WTC11 (cell line): Measurements from ENCODE around the gene P2RX3. TPM values are rescaled to one million over a fixed set of nuclear protein-coding genes. Genes with fewer than 3 reads are reported as not detected.

ENCODE experiments used
- ATAC-seq: fragments of 200-7000 bp; cut with Tn5 transposase; 2 replicates; pipeline ENCODE4 v1.10.0; 2021; ENCODE audit warnings: mild to moderate bottlenecking, moderate library complexity
- CTCF ChIA-PET: fragments of 300-600 bp; sonication (Branson Sonifier 250); formaldehyde crosslinking; loops from one replicate; lab custom pipeline; 2021; ENCODE audit warnings: antibody characterized with exemption; lab: Charles Lee
- POLR2A ChIA-PET: fragments of 350-600 bp; sonication (Branson Sonifier 250); formaldehyde crosslinking; loops from one replicate; lab custom pipeline; 2021; ENCODE audit warnings: antibody characterized with exemption; lab: Charles Lee
- DNase-seq: peaks from one replicate; pipeline ENCODE4 v3.0.0; 2021; ENCODE audit warnings: low spot score
- H3K27ac Mint-ChIP-seq: 2 replicates; pipeline ENCODE4 v1.8.0; 2021; ENCODE audit warnings: mixed read lengths
- H3K27me3 Mint-ChIP-seq: 2 replicates; pipeline ENCODE4 v1.8.0; 2021; ENCODE audit warnings: low read depth, mild to moderate bottlenecking, moderate library complexity, mixed read lengths
- H3K36me3 Mint-ChIP-seq: 2 replicates; pipeline ENCODE4 v1.8.0; 2021; ENCODE audit warnings: mixed read lengths
- H3K4me1 Mint-ChIP-seq: 2 replicates; pipeline ENCODE4 v1.8.0; 2022; ENCODE audit warnings: mixed read lengths
- H3K4me3 Mint-ChIP-seq: 2 replicates; pipeline ENCODE4 v1.8.0; 2021; ENCODE audit warnings: mild to moderate bottlenecking, moderate library complexity, mixed read lengths
- H3K9me3 Mint-ChIP-seq: 2 replicates; pipeline ENCODE4 v1.8.0; 2021; ENCODE audit warnings: mixed read lengths
- ATF1 ChIP-seq: sonication (generic); formaldehyde crosslinking; IDR thresholded peaks from 2 replicates; pipeline ENCODE4 v1.8.1; 2023; ENCODE audit warnings: mild to moderate bottlenecking, moderate library complexity, missing genetic modification reagents
- CBFB ChIP-seq: sonication (generic); formaldehyde crosslinking; IDR thresholded peaks from 2 replicates; pipeline ENCODE4 v1.8.1; 2022; ENCODE audit warnings: mild to moderate bottlenecking, low read depth, missing genetic modification reagents
- CREB1 ChIP-seq: sonication (generic); formaldehyde crosslinking; IDR thresholded peaks from 2 replicates; pipeline ENCODE4 v1.8.0; 2023; ENCODE audit warnings: mild to moderate bottlenecking, missing genetic modification reagents
- FOXK1 ChIP-seq: sonication (generic); formaldehyde crosslinking; IDR thresholded peaks from 2 replicates; pipeline ENCODE4 v1.8.0; 2022; ENCODE audit warnings: mild to moderate bottlenecking, moderate library complexity, missing genetic modification reagents
- GRHL2 ChIP-seq: fragments of 250-450 bp; sonication (Bioruptor Pico); IDR thresholded peaks from 2 replicates; pipeline ENCODE4 v1.8.0; 2022; ENCODE audit warnings: mild to moderate bottlenecking, moderate library complexity; ENCODE audit not compliant: insufficient replicate concordance, severe bottlenecking
- NFATC4 ChIP-seq: fragments of 250-450 bp; sonication (Bioruptor Pico); IDR thresholded peaks from 2 replicates; pipeline ENCODE4 v1.9.0; 2021; ENCODE audit warnings: mild to moderate bottlenecking
- NR1H2 ChIP-seq: sonication (generic); formaldehyde crosslinking; IDR thresholded peaks from 2 replicates; pipeline ENCODE4 v1.9.0; 2021; ENCODE audit warnings: mild to moderate bottlenecking, moderate library complexity, missing genetic modification reagents
- NR3C1 ChIP-seq: sonication (generic); formaldehyde crosslinking; conservative IDR thresholded peaks from 2 replicates; pipeline ENCODE4 v1.8.1; 2023; ENCODE audit warnings: low read depth, mild to moderate bottlenecking, missing genetic modification reagents
- PRRX2 ChIP-seq: fragments of 250-450 bp; sonication (Bioruptor Pico); IDR thresholded peaks from 2 replicates; pipeline ENCODE4 v1.8.0; 2021; ENCODE audit warnings: mild to moderate bottlenecking
- SMAD3 ChIP-seq: sonication (generic); formaldehyde crosslinking; IDR thresholded peaks from 2 replicates; pipeline ENCODE4 v1.8.0; 2022; ENCODE audit warnings: missing genetic modification reagents, mild to moderate bottlenecking, borderline replicate concordance
- SMAD4 ChIP-seq: sonication (generic); formaldehyde crosslinking; IDR thresholded peaks from 2 replicates; pipeline ENCODE4 v1.8.0; 2022; ENCODE audit warnings: mild to moderate bottlenecking, missing genetic modification reagents
- SP1 ChIP-seq: sonication (generic); formaldehyde crosslinking; conservative IDR thresholded peaks from 2 replicates; pipeline ENCODE4 v1.8.1; 2022; ENCODE audit warnings: missing genetic modification reagents
- TEAD4 ChIP-seq: sonication (generic); formaldehyde crosslinking; IDR thresholded peaks from 2 replicates; pipeline ENCODE4 v1.8.0; 2022; ENCODE audit warnings: mild to moderate bottlenecking, missing genetic modification reagents
- ZNF138 ChIP-seq: sonication (generic); formaldehyde crosslinking; conservative IDR thresholded peaks from 2 replicates; pipeline ENCODE4 v1.8.1; 2022; ENCODE audit warnings: mild to moderate bottlenecking, moderate library complexity, missing genetic modification reagents
- ZNF219 ChIP-seq: sonication (generic); formaldehyde crosslinking; IDR thresholded peaks from 2 replicates; pipeline ENCODE4 v1.8.0; 2023; ENCODE audit warnings: missing genetic modification reagents, mild to moderate bottlenecking, borderline replicate concordance
- ZNF317 ChIP-seq: sonication (generic); formaldehyde crosslinking; IDR thresholded peaks from 2 replicates; pipeline ENCODE4 v1.8.1; 2023; ENCODE audit warnings: low read depth, mild to moderate bottlenecking, moderate library complexity, missing genetic modification reagents, borderline replicate concordance
- ZNF396 ChIP-seq: fragments of 250-450 bp; sonication (Bioruptor Pico); IDR thresholded peaks from 2 replicates; pipeline ENCODE4 v1.8.0; 2021; ENCODE audit warnings: mild to moderate bottlenecking, moderate library complexity, borderline replicate concordance
- ZNF416 ChIP-seq: fragments of 250-450 bp; sonication (Bioruptor Pico); IDR thresholded peaks from 2 replicates; pipeline ENCODE4 v1.9.0; 2021; ENCODE audit warnings: mild to moderate bottlenecking, inconsistent platforms
- total RNA-seq: library from RNA; stranded (reverse); gene quantifications from 3 replicates; pipeline ENCODE4 v1.2.3, GENCODE V29; 2021
- TF ChIP-seq, protein P1 (sequence below): fragments of 250-450 bp; sonication (Bioruptor Pico); IDR thresholded peaks from 2 replicates; pipeline ENCODE4 v1.9.0; 2021; ENCODE audit warnings: mild to moderate bottlenecking
- TF ChIP-seq, protein P2 (sequence below): fragments of 250-450 bp; sonication (Bioruptor Pico); IDR thresholded peaks from 2 replicates; pipeline ENCODE4 v1.9.0; 2021; ENCODE audit warnings: moderate library complexity, mild to moderate bottlenecking, inconsistent platforms, borderline replicate concordance
- TF ChIP-seq, protein P3 (sequence below): sonication (generic); formaldehyde crosslinking; IDR thresholded peaks from 2 replicates; pipeline ENCODE4 v1.8.1; 2022; ENCODE audit warnings: mild to moderate bottlenecking, missing genetic modification reagents, moderate library complexity, borderline replicate concordance
- TF ChIP-seq, protein P4 (sequence below): fragments of 200-600 bp; IDR thresholded peaks from 2 replicates; pipeline ENCODE4 v1.8.0; 2022; ENCODE audit warnings: antibody characterized with exemption
- TF ChIP-seq, protein P5 (sequence below): fragments of 250-450 bp; sonication (Bioruptor Pico); IDR thresholded peaks from 2 replicates; pipeline ENCODE4 v2.1.2; 2022; ENCODE audit warnings: mild to moderate bottlenecking, moderate library complexity
- TF ChIP-seq, protein P6 (sequence below): sonication (generic); formaldehyde crosslinking; IDR thresholded peaks from 2 replicates; pipeline ENCODE4 v1.8.1; 2023; ENCODE audit warnings: mild to moderate bottlenecking, missing genetic modification reagents, moderate library complexity
- TF ChIP-seq, protein P7 (sequence below): sonication (generic); formaldehyde crosslinking; IDR thresholded peaks from 2 replicates; pipeline ENCODE4 v1.8.0; 2023; ENCODE audit warnings: mild to moderate bottlenecking, missing genetic modification reagents

P2RX3 gene
- total RNA-seq, 1 experiment from 2014 or later, result 0.26 TPM

DNA sequence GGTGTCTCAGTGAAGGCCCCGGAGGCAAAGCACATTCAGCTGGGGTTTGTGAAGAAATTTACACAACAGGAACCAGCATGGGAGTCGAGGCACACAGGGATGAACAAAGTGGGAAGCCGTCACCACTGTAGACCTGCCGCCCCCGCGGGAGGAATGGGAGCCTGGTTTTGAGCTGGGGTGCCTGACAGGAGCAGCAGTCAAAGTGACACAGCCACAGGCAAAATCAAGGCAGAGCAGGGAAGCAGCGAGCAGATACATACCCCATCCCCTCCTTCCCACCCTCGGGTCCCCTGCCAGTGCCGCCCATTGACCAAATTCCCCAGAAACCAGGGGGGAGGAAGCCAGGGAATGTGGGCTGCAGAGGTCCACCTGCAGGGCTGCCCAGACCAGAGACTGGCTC, 20.8 kb downstream of the P2RX3 start:
- peaks cover 4% of the 10 kb centered on the region; the same call in 1 of the 2 replicates for H3K9me3 Mint-ChIP-seq
- ChIA-PET POLR2A (no interaction called here), CTCF (interaction anchor here (0.8 to 3.9 kb wide), 7 partner anchors 9 to 134 kb away, joined by 3 to 15 read pairs (median 8); no protein-coding TSS in a partner anchor)
- no peak overlapping the region for H3K27ac Mint-ChIP-seq
- ATAC-seq, result no peak; the same call in 1 of the 2 replicates
- H3K4me3 Mint-ChIP-seq, result no peak overlapping the region
- no peak for DNase-seq
- peaks cover 11% of the 10 kb centered on the region; the same call in 1 of the 2 replicates for H3K27me3 Mint-ChIP-seq
- H3K36me3 Mint-ChIP-seq, result no peaks in the 10 kb centered on the region
- H3K4me1 Mint-ChIP-seq, result 0 out of 2 replicates have a peak, but pooled peaks cover 4% of the 10 kb centered on the region
- TF ChIP-seq, protein P1, sequence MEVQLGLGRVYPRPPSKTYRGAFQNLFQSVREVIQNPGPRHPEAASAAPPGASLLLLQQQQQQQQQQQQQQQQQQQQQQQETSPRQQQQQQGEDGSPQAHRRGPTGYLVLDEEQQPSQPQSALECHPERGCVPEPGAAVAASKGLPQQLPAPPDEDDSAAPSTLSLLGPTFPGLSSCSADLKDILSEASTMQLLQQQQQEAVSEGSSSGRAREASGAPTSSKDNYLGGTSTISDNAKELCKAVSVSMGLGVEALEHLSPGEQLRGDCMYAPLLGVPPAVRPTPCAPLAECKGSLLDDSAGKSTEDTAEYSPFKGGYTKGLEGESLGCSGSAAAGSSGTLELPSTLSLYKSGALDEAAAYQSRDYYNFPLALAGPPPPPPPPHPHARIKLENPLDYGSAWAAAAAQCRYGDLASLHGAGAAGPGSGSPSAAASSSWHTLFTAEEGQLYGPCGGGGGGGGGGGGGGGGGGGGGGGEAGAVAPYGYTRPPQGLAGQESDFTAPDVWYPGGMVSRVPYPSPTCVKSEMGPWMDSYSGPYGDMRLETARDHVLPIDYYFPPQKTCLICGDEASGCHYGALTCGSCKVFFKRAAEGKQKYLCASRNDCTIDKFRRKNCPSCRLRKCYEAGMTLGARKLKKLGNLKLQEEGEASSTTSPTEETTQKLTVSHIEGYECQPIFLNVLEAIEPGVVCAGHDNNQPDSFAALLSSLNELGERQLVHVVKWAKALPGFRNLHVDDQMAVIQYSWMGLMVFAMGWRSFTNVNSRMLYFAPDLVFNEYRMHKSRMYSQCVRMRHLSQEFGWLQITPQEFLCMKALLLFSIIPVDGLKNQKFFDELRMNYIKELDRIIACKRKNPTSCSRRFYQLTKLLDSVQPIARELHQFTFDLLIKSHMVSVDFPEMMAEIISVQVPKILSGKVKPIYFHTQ, result no peak
- TF ChIP-seq, protein P2, sequence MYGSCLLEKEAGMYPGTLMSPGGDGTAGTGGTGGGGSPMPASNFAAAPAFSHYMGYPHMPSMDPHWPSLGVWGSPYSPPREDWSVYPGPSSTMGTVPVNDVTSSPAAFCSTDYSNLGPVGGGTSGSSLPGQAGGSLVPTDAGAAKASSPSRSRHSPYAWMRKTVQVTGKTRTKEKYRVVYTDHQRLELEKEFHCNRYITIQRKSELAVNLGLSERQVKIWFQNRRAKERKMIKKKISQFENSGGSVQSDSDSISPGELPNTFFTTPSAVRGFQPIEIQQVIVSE, result no peak
- no peak for TF ChIP-seq ZNF138 (CRISPR knock-in tag)
- no peak for TF ChIP-seq SMAD3 (CRISPR knock-in tag)
- no peak for TF ChIP-seq ZNF219 (CRISPR knock-in tag)
- TF ChIP-seq ATF1 (CRISPR knock-in tag), result no peak
- no peak for TF ChIP-seq ZNF317 (CRISPR knock-in tag)
- no peak for TF ChIP-seq ZNF416
- no peak for TF ChIP-seq NFATC4
- TF ChIP-seq, protein P3, sequence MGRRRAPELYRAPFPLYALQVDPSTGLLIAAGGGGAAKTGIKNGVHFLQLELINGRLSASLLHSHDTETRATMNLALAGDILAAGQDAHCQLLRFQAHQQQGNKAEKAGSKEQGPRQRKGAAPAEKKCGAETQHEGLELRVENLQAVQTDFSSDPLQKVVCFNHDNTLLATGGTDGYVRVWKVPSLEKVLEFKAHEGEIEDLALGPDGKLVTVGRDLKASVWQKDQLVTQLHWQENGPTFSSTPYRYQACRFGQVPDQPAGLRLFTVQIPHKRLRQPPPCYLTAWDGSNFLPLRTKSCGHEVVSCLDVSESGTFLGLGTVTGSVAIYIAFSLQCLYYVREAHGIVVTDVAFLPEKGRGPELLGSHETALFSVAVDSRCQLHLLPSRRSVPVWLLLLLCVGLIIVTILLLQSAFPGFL (CRISPR knock-in tag), result no peak
- TF ChIP-seq CBFB (CRISPR knock-in tag), result no peak

DNA sequence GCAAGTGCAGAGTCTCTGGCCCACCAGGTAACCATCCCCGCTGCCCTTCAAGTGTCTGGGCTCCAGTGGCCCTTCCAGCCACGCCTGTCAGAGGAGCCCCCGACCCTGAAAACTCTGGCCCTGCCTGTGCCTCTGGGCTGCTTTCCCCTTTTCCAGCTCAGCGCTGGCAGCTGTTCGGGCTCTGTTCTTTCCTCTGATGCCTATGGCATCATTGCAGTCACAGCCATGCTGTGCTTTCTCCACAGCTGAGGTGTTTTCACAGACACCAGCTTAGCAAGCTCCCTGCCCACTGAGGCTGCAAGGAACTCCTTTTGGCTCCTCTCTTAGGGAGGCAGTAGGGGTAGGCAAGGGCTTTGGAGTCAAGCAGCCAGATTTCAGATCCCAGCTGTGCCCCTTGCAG, 21.2 kb downstream of the P2RX3 start:
- ChIA-PET CTCF (interaction anchor here (0.8 to 3.9 kb wide), 8 partner anchors 9 to 134 kb away, joined by 3 to 15 read pairs (median 6); no protein-coding TSS in a partner anchor), POLR2A (no interaction called here)
- peaks cover 4% of the 10 kb centered on the region; the same call in 1 of the 2 replicates for H3K9me3 Mint-ChIP-seq
- peaks cover 11% of the 10 kb centered on the region; the same call in 1 of the 2 replicates for H3K27me3 Mint-ChIP-seq
- no peak for ATAC-seq
- no peak overlapping the region for H3K27ac Mint-ChIP-seq
- H3K4me1 Mint-ChIP-seq, result 0 out of 2 replicates have a peak, but pooled peaks cover 4% of the 10 kb centered on the region
- no peak overlapping the region for H3K4me3 Mint-ChIP-seq
- H3K36me3 Mint-ChIP-seq, result no peaks in the 10 kb centered on the region
- no peak for DNase-seq
- TF ChIP-seq PRRX2, result no peak
- TF ChIP-seq SP1, result no peak
- TF ChIP-seq ZNF396 (CRISPR knock-in tag), result no peak
- no peak for TF ChIP-seq NR3C1 (CRISPR knock-in tag)
- TF ChIP-seq GRHL2 (CRISPR knock-in tag), result no peak
- TF ChIP-seq TEAD4 (CRISPR knock-in tag), result no peak
- TF ChIP-seq, protein P4, sequence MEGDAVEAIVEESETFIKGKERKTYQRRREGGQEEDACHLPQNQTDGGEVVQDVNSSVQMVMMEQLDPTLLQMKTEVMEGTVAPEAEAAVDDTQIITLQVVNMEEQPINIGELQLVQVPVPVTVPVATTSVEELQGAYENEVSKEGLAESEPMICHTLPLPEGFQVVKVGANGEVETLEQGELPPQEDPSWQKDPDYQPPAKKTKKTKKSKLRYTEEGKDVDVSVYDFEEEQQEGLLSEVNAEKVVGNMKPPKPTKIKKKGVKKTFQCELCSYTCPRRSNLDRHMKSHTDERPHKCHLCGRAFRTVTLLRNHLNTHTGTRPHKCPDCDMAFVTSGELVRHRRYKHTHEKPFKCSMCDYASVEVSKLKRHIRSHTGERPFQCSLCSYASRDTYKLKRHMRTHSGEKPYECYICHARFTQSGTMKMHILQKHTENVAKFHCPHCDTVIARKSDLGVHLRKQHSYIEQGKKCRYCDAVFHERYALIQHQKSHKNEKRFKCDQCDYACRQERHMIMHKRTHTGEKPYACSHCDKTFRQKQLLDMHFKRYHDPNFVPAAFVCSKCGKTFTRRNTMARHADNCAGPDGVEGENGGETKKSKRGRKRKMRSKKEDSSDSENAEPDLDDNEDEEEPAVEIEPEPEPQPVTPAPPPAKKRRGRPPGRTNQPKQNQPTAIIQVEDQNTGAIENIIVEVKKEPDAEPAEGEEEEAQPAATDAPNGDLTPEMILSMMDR, result no peak
- no peak for TF ChIP-seq CREB1 (CRISPR knock-in tag)
- TF ChIP-seq, protein P5, sequence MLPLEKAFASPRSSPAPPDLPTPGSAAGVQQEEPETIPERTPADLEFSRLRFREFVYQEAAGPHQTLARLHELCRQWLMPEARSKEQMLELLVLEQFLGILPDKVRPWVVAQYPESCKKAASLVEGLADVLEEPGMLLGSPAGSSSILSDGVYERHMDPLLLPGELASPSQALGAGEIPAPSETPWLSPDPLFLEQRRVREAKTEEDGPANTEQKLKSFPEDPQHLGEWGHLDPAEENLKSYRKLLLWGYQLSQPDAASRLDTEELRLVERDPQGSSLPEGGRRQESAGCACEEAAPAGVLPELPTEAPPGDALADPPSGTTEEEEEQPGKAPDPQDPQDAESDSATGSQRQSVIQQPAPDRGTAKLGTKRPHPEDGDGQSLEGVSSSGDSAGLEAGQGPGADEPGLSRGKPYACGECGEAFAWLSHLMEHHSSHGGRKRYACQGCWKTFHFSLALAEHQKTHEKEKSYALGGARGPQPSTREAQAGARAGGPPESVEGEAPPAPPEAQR (CRISPR knock-in tag), result no peak
- TF ChIP-seq, protein P6, sequence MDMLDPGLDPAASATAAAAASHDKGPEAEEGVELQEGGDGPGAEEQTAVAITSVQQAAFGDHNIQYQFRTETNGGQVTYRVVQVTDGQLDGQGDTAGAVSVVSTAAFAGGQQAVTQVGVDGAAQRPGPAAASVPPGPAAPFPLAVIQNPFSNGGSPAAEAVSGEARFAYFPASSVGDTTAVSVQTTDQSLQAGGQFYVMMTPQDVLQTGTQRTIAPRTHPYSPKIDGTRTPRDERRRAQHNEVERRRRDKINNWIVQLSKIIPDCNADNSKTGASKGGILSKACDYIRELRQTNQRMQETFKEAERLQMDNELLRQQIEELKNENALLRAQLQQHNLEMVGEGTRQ (CRISPR knock-in tag), result no peak
- no peak for TF ChIP-seq NR1H2
- TF ChIP-seq, protein P7, sequence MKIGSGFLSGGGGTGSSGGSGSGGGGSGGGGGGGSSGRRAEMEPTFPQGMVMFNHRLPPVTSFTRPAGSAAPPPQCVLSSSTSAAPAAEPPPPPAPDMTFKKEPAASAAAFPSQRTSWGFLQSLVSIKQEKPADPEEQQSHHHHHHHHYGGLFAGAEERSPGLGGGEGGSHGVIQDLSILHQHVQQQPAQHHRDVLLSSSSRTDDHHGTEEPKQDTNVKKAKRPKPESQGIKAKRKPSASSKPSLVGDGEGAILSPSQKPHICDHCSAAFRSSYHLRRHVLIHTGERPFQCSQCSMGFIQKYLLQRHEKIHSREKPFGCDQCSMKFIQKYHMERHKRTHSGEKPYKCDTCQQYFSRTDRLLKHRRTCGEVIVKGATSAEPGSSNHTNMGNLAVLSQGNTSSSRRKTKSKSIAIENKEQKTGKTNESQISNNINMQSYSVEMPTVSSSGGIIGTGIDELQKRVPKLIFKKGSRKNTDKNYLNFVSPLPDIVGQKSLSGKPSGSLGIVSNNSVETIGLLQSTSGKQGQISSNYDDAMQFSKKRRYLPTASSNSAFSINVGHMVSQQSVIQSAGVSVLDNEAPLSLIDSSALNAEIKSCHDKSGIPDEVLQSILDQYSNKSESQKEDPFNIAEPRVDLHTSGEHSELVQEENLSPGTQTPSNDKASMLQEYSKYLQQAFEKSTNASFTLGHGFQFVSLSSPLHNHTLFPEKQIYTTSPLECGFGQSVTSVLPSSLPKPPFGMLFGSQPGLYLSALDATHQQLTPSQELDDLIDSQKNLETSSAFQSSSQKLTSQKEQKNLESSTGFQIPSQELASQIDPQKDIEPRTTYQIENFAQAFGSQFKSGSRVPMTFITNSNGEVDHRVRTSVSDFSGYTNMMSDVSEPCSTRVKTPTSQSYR, result no peak
- TF ChIP-seq SMAD4 (CRISPR knock-in tag), result no peak
- no peak for TF ChIP-seq FOXK1 (CRISPR knock-in tag)
